K562 (cell line): ENCODE results near the gene MMEL1.
"Not testable (repeated sequence)": the region's sequence is repeated elsewhere in the genome, so short reads cannot be mapped to it uniquely, and the experiment has no call there.

Experiments
- DNMT1 ChIP-seq: fragments of 450-650 bp; IDR thresholded peaks from 2 replicates; pipeline ENCODE4 v1.6.1; 2016; ENCODE audit warnings: antibody characterized with exemption, mild to moderate bottlenecking
- ELF4 ChIP-seq: fragments of 450-650 bp; formaldehyde crosslinking; IDR thresholded peaks from 2 replicates; pipeline ENCODE4 v1.4.0; 2022; ENCODE audit warnings: missing genetic modification characterization
- MAX ChIP-seq: sonication (generic); formaldehyde crosslinking; IDR thresholded peaks from 2 replicates; pipeline ENCODE4 v1.9.0; 2022; ENCODE audit warnings: mild to moderate bottlenecking, missing genetic modification reagents
- MEF2A ChIP-seq: IDR thresholded peaks from 2 replicates; pipeline ENCODE4 v1.6.1; 2011; ENCODE audit warnings: low read depth, mild to moderate bottlenecking, low read length, moderate library complexity; ENCODE audit not compliant: control insufficient read depth
- NR1H2 ChIP-seq: sonication (generic); formaldehyde crosslinking; IDR thresholded peaks from 2 replicates; pipeline ENCODE4 v1.4.0; 2020; ENCODE audit warnings: mild to moderate bottlenecking, missing genetic modification reagents
- SETDB1 ChIP-seq: IDR thresholded peaks from one replicate; pipeline ENCODE4 v1.6.1; 2012; ENCODE audit warnings: low read length, control low read depth, inconsistent platforms
- USF2 ChIP-seq: sonication (generic); formaldehyde crosslinking; IDR thresholded peaks from 2 replicates; pipeline ENCODE4 v1.5.0; 2020; ENCODE audit warnings: missing genetic modification reagents
- ZNF311 ChIP-seq: fragments of 250-450 bp; sonication (Bioruptor Pico); IDR thresholded peaks from 2 replicates; pipeline ENCODE4 v1.4.0; 2020; ENCODE audit warnings: mild to moderate bottlenecking, moderate library complexity
- ZNF318 ChIP-seq, 2 experiments: fragments of 450-650 bp; IDR thresholded peaks; 2 replicates each; pipeline ENCODE4 v1.6.1; 2016; ENCODE audit warnings: mild to moderate bottlenecking in 2 of 2, borderline replicate concordance in 1 of 2, low read depth in 1 of 2, moderate library complexity in 1 of 2
- ZNF347 ChIP-seq: fragments of 450-650 bp; formaldehyde crosslinking; IDR thresholded peaks from 2 replicates; pipeline ENCODE4 v1.4.0; 2020; ENCODE audit warnings: low read depth, mild to moderate bottlenecking, moderate library complexity

DNA sequence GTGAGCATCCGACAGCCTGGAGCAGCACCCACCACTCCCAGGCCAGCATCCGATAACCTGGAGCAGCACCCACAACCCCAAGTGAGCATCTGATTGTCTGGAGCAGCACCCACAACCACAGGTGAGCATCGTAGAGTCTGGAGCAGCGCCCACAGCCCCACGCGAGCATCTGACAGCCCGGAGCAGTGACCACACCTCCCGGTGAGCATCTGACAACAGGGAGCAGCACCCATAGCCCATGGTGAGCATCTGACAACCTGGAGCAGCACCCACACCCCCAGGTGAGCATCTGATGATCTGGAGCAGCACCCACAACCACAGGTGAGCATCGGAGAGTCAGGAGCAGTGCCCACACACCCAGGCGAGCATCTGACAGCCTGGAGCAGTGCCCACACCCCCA is 25.1 kb upstream of the MMEL1 start:
- not testable (repeated sequence) for TF ChIP-seq NR1H2 (CRISPR knock-in tag); MAX (CRISPR knock-in tag); DNMT1; ZNF311 (CRISPR knock-in tag); ZNF318 (IDR thresholded peaks at IDR 0.05; ENCODE audit: borderline replicate concordance in 1 of 2, low read depth in 1 of 2); USF2 (CRISPR knock-in tag); SETDB1; ZNF347 (CRISPR knock-in tag); MEF2A; ELF4
